LNCAP (cell line): ENCODE data around the gene KRTAP5-5.

Experiments used
- TF ChIP-seq, protein P1 (sequence below): fragments of 450-650 bp; IDR thresholded peaks from 2 replicates; pipeline ENCODE4 v1.5.1; 2017; ENCODE audit warnings: mild to moderate bottlenecking

KRTAP5-5 gene

DNA sequence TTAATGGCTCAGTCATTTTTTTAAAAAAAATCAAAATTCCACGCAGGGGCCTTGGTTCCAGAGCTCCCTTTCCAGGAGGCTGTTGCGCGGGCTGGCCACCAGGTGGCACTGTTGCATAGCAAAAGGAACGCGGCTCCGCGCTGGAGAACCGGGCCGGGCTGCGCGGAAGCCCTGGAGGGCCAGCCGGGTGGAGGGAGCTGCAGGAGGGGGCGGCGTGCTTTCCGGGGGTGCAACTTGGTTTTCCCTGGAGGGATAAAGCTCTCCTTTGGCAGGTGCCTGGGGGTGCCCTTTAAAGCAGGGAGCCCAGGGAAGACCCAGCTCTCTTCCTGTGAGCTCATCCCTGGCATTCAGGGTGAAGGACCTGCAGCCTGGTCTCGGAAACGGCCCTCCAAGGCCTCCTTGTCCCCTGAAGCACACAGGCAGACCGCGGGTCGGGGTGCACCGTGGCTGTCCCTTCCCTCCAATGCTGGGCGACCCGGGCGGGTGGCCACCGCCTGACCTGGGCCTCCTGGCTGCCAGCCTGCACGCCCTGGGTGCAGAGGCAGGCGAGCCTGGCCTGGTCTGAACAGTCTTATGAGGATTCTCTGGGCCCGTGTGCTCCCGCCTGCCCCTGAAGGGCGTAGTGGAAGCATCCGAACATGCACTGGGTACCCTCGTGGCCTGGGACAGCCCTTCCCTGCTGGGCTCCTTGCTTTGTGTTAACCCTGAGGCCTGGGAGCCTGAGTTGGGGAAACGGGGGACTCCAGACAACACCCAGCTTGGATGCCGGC, 23.4 kb downstream of the KRTAP5-5 start:
- TF ChIP-seq, protein P1, sequence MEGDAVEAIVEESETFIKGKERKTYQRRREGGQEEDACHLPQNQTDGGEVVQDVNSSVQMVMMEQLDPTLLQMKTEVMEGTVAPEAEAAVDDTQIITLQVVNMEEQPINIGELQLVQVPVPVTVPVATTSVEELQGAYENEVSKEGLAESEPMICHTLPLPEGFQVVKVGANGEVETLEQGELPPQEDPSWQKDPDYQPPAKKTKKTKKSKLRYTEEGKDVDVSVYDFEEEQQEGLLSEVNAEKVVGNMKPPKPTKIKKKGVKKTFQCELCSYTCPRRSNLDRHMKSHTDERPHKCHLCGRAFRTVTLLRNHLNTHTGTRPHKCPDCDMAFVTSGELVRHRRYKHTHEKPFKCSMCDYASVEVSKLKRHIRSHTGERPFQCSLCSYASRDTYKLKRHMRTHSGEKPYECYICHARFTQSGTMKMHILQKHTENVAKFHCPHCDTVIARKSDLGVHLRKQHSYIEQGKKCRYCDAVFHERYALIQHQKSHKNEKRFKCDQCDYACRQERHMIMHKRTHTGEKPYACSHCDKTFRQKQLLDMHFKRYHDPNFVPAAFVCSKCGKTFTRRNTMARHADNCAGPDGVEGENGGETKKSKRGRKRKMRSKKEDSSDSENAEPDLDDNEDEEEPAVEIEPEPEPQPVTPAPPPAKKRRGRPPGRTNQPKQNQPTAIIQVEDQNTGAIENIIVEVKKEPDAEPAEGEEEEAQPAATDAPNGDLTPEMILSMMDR: peak; percentile 94

DNA sequence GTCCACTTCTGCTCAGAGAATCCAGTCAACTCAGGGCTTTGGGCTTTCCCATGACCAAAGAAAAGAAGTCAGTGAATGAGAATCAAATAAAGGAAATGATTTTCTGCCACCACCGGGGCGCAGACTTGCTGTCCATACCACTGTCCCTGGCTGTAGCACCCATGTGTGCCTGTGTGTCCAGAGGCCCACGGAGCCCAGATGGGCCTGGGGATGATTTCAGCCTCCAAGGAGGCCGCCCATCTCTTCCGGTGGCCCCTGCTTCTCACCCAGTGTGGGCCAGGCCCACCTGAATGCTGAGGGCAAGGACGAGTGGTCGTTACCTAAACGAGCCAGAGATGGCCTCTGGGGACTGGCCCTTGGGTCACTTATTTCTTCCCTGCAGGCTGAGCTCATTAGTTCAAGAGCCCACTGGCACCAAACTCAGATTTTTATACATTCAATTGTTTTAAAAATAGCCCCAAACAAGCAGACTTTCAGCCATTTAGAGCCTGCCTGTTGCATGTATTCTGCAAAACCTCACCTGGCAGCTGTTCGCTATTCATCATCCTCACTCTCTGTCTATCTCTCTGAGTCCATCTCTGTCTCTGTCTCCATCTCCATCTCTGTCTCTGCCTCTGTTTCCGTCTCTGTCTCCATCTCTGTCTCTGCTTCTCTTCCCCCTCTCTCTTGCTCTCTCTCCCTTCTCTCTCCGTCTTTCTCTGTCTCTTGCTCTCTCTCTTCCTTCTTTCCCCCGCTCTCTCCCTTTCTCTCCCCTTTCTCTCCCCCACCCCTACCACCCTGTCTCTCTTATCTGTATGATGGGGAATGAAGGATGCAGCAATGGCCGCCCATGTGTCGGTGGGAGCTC, 24.2 kb downstream of the KRTAP5-5 start:
- TF ChIP-seq, protein P1: no peak

DNA sequence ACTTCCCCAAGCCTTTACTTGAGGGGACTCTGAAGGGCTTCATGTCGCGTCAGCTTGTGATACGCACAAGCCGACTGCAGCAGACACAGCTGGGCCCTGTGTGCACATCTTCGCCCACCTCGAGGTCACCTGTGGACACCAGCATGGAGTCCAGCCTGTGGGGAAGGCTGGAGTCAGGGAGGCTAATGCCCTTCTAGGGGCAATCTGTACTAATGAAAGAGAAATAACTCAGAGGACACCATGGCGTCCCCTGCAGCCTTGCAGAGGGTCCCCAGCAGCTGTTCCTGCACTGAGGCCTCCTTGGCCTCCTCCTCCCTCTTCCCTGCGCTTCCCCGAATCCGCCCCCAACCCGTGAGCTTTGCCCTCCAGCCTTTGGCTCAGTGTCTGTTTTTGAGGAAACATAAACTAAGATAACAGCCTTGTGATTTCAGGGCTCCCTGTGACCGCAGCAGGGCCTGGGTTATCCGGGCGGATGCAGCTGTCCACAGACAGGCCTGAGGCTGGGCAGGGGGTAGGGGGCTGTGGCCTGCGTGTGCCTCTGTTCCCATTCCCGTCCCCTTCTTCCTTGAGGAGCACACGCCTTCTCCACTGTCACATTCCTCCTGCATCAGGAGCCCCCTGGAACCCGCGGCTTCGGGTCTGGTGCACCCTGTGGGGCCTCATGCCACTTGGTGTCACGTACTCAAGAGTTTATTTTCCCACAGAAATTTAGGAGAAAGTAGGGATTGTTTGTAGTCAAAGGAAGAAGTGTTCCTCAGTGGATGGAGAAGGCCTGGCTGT, 25.0 kb downstream of the KRTAP5-5 start:
- TF ChIP-seq, protein P1: no peak

DNA sequence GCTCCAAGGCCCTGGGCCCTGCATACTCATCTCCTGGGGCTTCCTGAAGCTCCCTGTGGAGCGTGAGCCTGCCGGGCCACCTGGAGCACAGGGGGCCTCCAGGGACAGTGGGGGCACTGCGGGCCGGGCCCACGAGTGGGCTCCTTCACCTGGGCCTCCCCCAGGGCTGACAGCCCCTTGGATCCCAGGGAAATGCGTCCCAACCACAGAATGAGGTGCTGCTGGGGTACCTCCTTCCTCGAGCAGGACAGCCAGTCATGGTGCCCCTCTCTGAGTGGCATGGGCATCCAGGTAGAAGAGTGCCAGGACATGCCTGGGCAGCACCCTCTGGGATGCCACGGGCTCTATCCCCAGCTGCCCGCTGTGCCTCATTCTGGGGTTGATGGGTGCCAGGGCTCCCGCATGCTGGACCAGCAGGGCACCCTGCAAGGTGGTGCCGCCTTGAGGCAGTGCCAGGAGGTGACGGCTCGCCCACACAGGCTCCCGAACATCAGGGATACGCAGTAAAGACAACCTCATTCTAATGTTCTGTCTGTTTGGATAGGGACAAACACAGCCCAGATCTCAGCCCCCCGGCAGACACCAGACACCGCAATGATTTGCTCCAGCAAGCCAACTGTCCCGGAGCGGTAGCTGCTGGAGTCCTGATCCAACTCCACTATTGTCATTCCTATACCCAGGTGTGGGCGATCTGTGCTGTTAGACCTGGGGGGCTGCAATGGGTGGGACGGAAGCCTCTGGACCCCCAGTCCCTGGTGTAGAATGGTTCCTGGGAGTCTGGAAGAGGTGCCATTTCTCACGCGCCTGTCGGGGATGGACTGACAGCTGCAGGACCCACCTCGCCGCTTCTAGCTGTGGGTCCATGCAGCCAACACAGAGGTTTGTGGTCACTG, 25.8 kb downstream of the KRTAP5-5 start:
- TF ChIP-seq, protein P1: no peak

DNA sequence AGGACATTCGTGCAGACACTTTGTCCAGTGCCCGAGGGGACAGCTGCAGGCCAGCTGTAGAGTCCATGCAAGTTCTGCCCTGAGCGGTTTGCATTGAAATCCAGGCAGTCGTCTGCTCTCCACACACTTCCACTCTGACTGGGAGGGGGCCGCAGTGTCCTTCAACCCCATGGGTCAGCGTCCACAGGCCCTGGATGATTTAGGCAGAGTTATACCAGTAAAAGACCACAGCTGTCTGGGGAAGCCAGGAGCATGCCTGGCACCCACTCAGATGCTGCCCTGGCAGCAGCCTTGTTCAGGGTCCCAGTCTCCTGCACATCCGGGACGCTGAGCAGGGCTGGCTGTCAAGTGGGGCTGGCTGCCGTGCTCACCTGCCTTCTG, 26.5 kb downstream of the KRTAP5-5 start:
- TF ChIP-seq, protein P1: no peak

DNA sequence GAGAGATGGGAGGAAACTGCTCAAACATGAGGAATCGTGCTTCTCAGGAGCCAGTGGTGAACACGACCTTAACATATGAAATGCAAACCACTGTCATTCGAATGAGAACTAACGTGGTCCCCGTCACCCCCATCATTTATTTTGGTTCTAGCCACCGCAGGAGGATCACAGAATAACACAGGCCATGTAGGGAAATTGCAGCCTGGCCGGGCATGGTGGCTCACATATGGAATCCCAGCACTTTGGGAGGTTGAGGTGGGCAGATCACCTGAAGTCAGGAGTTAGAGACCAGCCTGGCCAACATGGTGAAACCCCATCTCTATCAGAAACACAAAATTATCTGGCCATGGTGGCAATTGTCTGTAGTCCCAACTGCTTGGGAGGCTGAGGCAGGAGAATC, 27.1 kb downstream of the KRTAP5-5 start:
- TF ChIP-seq, protein P1: no peak

DNA sequence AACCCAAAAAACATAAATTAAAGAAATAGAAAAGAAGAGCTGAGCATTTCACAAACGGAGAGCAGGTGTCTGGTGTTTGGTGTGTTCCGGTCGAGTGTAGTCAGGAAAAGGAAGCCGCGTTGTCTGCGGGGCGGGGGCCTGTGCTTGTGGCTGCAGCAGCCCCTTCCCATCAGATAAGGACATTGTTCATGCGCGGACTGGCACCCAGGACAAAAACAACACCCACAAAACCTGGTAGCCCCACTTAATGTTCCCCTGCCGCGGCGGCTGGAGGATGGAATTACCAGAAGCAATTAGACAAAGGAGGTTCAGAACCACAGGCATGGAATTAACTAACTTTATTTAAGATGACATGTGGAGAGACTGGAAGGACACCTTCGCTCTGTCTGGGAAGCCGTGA, 29.9 kb downstream of the KRTAP5-5 start:
- TF ChIP-seq, protein P1: no peak
